IPS DF 4.7 (cell line): Measurements from ENCODE around the gene FBXL17.
"Not testable (repeated sequence)": the region's sequence is repeated elsewhere in the genome, so short reads cannot be mapped to it uniquely, and the experiment has no call there.

Experiments used
- DNase-seq: peaks from one replicate; pipeline ENCODE4 v3.0.0-alpha.2; 2013; ENCODE audit warnings: low spot score; ENCODE audit errors: extremely low read depth

FBXL17 gene

DNA sequence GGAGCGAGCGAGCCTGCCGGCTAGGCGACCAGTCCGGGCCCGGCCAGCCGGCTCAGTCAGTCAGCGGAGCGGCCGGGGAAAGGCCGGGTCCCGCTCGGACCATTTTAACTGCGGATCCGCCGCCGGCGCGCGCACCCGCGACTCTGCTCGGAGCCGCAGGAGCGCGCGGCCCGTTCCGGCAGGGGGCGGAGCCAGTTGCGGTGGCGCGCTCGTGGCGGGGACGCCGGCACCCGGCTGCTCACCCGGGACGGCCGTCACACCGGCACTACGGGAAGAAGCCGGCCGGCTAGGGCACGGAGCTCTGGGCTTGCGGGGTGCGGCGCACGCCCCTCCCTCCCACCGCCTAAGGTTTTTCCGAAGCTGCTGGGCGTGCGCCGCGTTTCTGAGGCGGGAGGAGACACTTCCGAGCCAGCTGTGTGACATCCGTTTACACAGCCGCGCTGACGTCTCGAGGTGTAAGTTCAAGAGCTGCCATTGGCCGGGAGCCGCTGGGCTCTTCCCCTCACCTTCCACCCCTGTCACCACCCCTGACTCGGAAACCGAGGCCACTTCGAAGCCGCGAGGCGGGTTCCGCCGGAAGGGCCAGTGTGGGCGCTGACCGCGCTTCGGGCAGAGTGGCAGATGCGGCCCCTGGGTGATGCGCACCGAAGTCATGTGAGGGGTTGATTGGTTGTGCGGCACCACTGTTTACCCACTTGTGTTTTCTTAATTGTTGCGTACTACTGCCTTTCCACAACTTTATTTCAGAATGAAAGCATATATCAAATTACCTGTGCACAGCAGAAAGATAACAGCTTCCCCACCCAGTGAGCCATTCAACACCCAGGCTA, at the start of gene FBXL17:
Gene FBXL17, minus strand, starts transcription at position 145 of the 830 bp plus-strand sequence.
- DNase-seq: peak; percentile 75

DNA sequence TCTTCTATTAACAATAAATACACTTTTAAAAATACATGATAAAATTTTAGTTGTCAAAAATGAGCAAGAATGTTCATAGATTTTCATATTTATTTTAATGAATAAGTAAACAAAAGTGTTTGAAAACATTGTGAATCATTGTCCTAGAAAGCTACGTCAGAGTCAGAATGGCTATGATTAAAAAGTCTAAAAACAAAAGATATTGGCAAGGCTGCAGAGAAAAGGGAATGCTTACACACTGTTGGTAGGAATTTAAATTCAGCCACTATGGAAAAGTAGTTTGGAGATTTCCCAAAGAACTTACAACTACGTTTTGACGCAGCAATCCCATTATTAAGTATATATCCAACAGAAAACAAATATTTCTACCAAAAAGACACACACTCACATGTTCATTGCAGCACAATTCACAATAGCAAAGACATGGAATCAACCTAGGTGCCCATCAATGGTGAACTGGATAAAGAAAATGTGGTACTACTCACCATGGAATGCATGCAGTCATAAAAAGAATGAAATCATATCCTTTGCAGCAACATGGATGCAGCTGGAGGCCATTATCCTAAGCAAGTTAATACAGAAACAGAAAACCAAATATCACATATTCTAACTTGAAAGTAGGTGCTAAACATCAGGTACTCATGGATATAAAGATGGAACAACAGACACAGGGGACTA, 49.2 kb upstream of the FBXL17 start:
- DNase-seq: no peak

DNA sequence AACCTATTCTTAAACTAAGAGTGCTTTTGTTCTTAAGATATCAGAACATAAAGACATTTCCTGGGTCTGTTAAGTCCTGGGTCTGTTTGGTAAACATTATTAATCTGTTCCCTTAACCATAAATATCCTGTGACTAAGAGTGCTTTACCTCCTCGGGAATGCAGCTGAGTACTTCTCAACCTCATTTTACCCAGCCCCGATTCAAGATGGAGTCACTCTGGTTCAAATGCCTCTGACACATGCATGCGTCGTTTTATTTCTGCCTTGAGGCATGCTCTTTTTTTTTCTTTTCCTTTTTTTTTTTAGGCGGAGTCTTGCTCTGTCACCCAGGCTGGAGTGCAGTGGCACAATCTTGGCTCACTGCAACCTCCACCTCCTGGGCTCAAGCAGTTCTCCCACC, 39.8 kb upstream of the FBXL17 start:
- DNase-seq: no peak

DNA sequence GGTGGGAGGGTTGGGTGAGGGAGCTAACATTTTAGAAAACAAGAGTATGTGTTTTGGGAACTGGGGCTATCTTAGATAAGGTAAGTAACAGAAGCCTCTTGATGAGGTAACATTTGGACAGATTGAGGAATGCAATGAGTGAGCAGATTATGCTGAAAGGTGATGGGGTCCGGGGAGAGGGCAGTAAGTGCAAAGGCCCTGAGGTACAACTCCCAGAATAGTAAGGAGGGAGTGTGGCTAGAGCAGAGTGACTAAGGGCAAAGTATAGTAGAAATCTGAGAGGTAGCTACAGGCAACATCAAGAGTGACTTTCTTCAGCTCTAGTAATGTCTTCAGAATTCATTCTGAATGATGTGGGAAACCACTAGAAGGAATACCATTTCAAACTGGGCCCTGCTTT, 38.9 kb upstream of the FBXL17 start:
- no peak for DNase-seq

DNA sequence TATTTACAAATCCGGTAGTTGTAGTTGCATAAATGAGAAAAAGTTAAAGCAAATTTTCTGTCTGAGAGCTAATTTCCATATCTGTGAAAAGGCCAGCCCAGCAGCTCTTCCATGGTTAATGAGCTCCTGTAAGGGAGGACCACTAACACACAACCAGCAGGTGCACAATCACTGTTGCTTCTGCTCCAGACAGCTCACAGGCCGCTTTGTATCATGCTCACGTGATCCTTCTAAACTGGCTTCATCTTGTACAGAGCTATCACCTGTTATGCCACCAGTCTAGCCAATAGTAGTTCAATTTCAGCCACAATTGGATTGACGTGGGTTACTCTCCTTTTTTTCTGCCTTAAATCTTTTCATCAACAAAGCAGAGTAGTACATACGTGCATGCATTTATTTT, 38.3 kb upstream of the FBXL17 start:
- DNase-seq: no peak

DNA sequence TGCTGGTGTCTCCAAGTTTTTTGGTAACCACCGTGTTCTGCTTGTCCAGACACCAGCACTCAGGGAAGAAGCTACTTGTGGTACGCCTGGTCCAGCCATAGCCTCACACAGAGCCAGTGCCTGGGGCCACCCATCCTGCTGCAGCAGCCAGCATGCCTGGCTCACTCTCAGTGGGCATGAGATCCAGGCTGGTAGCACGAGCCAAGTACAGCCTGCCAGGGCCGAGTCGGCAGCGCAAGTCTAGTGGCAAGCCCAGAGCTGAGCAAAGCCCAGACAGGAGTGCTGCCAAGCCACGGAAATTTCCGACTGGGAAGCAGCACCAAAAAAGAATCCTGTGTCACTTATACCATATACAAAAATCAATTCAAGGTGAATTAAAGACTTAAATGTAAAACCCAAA, 36.3 kb upstream of the FBXL17 start:
- DNase-seq: no peak

DNA sequence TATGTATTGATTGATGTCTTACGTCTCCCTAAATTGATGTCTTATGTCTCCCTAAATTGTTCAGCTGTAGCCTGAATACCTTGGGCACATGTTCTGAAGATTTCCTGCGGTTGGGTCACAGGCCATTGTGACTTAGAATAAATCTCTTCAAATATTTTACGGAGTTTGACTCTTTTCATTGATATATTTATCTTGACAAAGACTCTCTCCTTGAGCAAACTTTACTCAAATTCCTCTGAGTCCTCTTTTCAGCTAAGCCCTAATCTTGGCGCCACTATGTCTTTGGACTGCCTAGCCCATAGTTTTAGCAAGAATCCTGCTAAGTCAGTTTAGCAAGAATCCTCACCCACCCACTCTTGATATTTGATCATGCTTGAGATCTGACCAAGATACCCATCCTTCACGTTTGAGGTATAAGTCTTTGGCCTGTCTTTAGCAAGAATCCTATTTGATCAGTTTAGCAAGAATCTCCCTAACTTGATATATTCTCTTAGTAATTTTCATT, 35.3 kb upstream of the FBXL17 start:
- no peak for DNase-seq

DNA sequence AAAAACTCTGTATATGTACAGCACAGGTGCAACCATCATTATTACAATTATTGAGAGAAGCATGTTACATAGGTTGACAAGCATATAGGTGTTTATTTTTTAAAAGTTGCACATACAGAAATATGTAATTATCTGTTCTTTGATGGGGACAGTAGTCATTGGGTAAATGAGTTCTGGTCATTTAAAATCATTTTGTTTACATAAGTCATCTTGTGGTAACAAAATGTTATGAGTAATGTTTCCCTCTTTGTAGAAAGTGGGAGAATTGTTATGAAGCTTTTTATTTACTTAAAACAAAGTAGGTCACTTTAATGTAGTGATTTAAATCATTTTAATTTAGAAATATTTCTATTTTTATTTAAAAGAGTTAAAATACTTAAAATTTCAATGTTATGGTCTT, 33.8 kb upstream of the FBXL17 start:
- no peak for DNase-seq

DNA sequence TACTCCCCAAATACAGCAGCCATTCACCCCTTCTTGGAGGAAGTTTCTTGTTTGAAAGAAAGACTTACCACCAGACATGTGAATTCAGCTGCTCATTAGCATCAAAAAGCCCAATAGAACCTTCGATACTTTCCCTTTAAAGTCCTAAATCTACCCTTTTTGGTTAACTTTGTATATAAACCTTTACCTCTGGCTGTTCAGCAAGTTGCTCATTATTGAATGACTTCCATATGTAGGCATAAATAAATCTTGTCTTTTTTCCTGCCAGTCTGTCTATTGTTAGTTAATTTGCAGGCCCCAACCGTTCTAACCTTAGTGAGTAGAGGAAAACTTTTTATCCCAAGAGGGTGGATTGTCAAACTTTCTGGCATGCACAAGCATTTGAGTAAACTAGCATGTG, 27.9 kb upstream of the FBXL17 start:
- no peak for DNase-seq

DNA sequence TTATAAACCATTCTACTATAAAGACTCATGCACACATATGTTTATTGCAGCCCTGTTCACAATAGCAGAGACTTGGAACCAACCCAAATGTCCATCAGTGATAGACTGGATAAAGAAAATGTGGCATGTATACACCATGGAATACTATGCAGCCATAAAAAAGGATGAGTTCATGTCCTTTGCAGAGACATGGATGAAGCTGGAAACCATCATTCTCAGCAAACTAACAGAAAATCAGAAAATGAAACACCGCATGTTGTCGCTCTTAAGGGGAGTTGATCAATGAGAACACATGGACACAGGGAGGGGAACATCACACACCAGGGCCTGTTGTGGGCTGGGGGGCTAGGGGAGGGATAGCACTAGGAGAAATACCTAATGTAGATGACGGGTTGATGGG, 23.3 kb upstream of the FBXL17 start:
- not testable (repeated sequence) for DNase-seq

DNA sequence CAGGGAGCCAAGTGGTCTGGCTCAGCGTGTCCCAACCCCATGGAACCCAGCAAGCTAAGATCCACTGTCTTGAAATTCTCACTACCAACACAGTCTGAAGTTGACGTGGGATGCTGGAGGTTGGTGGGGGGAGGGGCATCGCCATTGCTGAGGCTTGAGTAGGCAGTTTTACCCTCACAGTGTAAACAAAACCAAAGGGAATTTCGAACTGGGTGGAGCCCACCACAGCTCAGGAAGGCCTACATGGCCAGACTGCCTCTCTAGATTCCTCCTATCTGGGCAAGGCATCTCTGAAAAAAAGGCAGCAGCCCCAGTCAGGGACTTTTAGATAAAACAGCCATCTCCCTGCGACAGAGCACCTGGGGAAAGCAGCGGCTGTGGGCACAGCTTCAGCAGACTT, 17.1 kb upstream of the FBXL17 start:
- DNase-seq: no peak

DNA sequence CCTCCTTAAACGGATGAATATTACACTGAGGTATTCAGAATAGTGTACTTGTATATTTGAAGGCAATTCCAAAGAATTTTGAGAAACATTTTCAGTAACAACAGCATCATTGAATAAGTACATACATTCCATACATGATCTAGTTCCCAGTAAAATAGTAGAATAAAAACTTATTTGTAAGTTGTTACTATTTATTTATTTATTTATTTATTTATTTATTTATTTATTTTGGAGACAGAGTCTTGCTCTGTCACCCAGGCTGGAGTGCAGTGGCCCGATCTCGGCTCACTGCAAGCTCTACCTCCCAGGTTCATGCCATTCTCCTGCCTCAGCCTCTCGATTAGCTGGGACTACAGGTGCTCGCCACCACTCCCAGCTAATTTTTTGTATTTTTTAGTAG, 14.9 kb upstream of the FBXL17 start:
- DNase-seq: not testable (repeated sequence)

DNA sequence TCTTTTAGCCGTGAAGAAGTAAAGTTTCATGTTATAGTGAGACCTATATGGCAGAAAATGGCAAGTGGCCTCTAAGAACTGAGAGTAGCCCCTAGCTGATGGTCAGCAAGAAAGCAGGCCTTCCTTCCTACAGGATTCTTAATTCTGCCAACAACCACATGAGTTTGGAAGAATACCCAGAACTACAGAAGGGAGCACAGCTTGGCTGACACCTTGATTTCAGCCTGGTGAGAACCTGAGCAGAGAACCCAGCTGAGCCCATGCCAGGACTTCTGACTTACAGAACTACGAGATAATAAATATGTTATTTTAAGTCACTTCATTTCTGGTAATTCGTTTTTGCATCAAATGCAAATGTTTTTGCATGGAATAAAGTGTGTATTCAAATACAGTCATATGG, 5.9 kb upstream of the FBXL17 start:
- DNase-seq: no peak

DNA sequence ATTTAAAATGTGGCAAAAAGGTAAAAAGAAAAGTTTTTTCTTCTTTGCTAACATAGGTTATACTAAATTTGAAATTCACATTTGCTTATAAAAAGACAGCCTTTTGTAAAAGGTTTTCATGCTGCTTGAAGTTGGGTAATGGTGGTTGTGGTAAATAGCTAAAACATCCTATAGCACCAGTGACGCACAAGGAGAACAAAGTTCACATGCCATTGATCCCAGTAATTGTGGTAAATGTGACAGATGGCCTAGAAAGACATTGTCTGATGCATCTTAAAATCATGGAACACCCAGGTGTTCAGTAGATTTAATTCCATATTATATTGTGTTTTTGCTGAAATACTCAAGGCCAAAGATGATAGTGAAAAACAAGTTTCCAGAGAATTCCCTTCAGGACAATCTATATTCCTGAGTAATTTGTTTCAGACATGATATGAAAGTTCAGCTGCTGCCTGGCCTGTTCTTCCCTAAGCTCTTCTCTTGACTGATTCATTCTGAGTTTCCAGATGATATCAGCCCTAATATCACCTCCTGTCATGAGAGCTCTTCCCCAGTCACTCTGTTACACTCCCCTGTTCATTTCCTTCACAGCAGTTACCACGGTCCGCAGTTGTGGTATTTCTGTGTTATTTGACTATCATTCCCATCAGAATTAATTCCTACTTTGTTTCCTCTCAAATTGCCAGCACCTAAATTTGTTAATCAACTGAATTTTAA, 4.6 kb upstream of the FBXL17 start:
- DNase-seq: no peak

DNA sequence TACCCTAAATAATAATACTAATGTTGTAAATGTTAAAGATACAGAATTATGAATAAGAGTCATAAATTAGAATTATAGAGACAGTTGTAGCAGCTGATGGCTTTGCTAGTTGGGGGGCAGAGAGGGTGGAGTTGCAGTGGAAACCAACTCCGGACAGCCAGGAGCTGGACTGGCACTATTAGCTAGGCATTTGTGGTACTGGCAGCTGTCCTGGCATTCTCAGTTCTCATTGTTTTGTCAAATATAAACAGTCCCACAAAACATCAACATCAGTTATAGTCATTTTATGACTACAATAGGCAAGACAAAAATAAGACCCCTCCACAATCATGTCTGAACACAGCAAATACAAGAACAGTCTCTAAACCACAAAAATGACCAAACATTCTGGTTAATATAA, 2.8 kb upstream of the FBXL17 start:
- DNase-seq: no peak

DNA sequence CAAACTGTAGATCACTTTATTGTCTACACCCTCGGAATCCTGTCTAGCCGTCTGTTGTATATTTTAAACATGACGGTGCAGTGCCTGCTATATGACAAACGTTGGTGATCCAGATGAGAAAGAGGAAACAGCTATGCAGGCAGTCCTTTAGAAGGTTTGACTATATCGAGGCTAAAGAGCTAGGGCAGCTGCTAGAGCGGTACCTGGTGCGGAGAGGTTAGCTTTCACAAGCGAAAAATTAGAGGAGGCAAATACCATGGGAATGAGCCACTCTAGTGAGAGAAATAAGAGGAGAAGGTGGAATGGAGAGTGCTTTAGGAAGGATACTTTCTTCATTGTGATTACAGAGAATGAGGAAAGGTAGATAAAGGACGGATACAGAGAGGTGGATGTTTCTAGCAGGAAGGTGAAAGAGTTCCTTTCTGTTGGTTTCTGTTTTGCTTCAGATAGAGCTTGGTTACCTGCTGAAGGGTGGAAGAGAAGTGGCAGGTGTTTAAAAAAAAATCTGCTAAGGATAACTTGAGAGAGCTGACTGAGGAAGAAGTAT, 959 bp upstream of the FBXL17 start:
- no peak for DNase-seq

DNA sequence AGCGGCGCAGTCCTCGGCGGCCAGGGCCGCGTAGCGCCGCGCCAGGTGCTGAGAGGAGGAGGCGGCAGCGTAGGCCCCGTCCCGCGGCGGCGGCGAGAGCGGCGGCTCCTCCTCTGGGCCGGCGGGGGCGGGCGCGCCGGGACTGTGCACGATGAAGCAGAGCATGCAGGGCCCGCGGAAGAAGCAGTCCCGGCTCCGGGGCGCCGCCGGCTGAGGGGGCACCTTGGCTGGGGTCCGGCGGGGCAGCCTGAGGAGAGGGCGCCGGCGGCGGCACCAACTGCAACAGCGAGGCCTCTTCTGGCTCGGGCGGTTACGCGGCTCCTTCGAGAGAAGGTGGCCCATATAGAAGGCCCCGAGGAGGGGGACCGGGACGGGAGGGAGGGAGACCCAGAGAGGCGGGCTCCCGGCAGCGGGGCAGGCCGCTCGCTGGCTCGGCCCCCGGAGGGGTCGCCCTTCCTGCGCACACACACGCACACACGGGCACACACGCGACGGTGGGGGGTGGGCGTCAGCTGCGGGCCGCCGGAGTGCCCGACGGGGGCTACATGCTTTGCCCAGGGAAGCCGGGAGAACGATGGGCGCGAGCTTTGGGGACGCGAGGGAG, 446 bp downstream of the FBXL17 start:
- no peak for DNase-seq

DNA sequence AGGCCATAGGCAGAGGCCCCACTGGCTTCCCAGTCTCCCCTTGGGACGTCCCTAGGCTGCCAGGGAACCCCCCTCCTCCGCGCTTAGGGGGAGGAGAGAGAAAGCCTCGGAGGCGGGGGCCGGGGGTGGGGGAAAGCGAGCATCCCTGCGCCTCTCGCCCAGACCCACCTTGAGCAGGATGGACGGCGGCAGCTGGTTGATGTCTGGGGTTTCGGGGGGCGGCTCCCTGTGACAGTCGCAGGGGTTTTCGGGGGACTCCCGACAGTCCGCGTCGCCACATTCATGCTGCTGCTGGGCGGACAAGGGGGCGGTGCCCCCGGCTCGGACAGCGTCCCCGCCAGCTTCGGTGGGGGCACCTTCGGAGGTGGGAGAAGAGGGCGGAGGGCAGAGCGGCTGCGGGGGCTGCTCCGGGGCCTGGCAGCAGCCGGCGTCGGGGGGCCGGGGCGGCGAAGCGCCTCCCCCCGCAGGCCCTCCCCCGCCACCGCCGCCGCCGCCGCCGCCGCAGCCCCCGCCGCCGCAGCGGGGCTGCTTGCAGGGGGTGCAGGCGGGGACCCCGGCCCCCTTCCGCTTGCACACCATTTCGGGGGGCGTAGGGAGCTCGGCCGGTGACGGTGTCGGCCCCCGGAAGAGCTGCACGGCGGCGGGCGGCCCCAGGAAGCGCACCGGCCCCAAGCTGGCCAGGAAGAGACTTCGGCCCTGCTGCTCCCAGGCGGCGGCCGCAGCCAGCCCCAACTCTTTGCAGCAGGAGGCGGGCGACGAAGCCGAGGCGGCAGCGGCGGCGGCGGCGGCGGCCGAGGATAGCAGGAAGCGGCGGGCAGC, 1.2 kb downstream of the FBXL17 start:
- no peak for DNase-seq

DNA sequence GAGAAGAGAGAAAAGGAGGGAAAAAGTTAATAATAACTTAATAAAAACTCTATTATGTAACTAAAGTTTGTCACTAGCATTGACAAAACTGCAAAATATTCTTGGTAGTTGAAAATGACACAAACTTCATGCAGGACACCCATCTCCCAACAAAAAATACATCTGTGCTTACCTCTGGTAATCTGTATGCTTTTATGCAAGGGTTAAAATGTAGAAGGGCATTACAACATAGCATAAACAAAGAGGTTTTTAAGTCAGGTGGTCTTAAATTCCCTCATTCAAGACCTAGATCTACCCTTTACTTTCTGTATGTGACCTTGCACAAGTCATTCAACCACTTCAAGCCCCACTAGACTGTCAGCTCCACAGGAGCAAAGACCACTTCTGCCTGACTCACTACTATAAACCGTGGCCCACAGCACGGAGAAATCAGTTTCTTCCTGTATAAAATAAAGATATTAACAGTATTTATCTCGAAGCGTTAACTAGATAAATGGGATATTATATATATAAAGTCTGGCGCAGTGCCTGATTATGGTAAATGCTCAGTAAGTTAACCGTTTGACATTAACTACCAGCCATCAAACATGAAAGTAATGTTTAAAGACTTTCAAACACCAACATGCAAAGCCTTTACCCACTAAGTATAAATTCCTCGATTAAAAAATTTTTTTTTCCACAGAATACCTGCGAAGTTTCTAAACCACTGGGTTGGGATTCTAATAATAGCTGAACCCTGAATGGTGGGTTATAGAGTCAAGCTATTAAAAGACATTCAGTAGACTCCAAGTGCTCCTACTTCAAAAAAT, 2.0 kb downstream of the FBXL17 start:
- DNase-seq: no peak

DNA sequence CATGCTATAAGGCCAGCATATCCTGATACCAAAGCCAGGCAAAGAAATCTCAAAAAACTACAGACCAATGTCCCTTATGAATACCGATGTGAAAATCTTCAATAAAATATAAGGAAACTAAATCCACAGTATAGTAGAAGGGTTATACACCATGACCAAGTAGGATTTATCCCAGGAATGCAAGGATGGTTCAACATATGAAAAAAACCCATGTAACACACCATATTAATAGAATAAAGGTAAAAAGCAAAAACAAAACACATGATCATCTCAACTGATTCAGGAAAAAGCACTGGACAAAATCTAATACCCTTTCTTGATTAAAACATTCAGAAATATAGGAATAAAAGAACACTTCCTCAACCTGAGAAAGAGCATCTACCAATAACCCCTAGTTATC, 6.1 kb downstream of the FBXL17 start:
- no peak for DNase-seq
